Sigmoid colon (tissue), 3 donors: Measurements from ENCODE around the gene CAGE1.

ENCODE experiments used
- CTCF ChIP-seq, 4 experiments: fragments of 450-650 bp in 3 of 4; fragments of 200-600 bp in 1 of 4; IDR thresholded peaks; one replicate each; pipeline ENCODE4 v1.5.1; 2016 to 2019; ENCODE audit warnings: antibody characterized with exemption in 4 of 4, mild to moderate bottlenecking in 3 of 4, moderate library complexity in 2 of 4
- POLR2A ChIP-seq, 2 donors: fragments of 450-650 bp; IDR thresholded peaks; one replicate each; pipeline ENCODE4 v1.6.1; 2016; ENCODE audit warnings: antibody characterized with exemption in 2 of 2, mild to moderate bottlenecking in 2 of 2, moderate library complexity in 2 of 2

DNA sequence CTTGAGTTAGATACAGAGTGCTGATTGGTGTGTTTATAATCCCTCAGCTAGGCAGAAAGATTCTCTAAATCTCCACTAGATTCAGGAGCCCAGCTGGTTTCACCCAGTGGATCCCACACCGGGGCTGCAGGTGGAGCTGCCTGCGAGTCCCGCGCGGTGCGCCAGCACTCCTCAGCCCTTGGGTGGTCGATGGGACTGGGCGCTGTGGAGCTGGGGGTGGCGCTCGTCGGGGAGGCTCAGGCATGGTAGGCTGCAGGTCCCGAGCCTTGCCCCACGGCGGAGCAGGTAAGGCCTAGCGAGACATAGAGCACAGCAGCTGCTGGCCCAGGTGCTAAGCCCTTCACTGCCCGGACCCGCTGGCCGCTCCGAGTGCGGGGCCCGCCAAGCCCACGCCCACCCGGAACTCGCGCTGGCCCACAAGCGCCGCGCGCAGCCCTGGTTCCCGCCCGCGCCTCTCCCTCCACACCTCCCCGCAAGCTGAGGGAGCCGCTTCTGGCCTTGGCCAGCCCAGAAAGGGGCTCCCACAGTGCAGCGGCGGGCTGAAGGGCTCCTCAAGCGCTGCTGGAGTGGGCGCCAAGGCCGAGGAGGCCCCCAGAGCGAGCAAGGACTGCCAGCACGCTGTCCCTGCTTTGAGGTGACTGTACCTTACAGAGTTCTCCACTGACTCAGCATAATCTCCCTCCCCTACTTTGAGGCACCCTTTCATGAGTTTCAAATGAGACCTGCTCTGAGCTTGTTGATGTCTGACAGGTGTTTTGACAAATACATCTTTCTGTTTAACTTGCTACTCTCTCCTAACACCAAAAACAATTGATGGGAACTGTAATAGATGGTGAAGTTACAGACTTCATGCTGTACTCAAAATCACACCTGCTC, 72.6 kb downstream of the CAGE1 start:
- TF ChIP-seq POLR2A (IDR thresholded peaks at IDR 0.05) (no peak), CTCF (IDR thresholded peaks at IDR 0.05) (no peak)
